Mammary epithelial cell (primary cell): ENCODE results near the gene TAS2R60.

Source experiments
- EZH2 ChIP-seq: IDR thresholded peaks from 2 replicates; pipeline ENCODE4 v1.6.1; 2012; ENCODE audit warnings: low read length, inconsistent platforms, borderline replicate concordance
- TF ChIP-seq, protein P1 (sequence below), 2 donors: IDR thresholded peaks in 1 of 2; conservative IDR thresholded peaks in 1 of 2; 2 replicates each; pipeline ENCODE4 v1.5.1; 2011 to 2012; ENCODE audit warnings: inconsistent platforms in 2 of 2, low read length in 2 of 2, mild to moderate bottlenecking in 2 of 2, control low read depth in 1 of 2, low read depth in 1 of 2; ENCODE audit not compliant: insufficient read depth in 1 of 2; ENCODE audit errors: extremely low read depth in 1 of 2

DNA sequence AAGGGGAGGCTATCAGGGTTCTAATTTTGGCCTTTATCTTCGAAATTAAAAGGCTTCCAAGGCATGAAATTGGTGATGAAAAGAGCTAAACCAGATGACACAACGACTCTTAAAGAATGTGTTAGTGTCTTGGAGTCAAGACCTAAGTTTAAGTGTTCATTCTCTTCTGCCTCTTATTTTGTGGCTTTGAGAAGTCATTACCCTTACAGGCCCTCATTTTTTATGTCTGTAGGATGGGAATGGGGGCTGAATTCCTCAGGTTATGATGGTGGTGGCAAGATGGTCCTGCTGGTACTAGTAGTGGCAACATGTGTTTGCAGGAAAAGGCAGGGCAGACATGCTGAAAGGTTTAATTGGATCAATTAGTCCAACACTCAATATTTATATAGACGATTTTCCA is 15.4 kb downstream of the TAS2R60 start:
- TF ChIP-seq, protein P1, sequence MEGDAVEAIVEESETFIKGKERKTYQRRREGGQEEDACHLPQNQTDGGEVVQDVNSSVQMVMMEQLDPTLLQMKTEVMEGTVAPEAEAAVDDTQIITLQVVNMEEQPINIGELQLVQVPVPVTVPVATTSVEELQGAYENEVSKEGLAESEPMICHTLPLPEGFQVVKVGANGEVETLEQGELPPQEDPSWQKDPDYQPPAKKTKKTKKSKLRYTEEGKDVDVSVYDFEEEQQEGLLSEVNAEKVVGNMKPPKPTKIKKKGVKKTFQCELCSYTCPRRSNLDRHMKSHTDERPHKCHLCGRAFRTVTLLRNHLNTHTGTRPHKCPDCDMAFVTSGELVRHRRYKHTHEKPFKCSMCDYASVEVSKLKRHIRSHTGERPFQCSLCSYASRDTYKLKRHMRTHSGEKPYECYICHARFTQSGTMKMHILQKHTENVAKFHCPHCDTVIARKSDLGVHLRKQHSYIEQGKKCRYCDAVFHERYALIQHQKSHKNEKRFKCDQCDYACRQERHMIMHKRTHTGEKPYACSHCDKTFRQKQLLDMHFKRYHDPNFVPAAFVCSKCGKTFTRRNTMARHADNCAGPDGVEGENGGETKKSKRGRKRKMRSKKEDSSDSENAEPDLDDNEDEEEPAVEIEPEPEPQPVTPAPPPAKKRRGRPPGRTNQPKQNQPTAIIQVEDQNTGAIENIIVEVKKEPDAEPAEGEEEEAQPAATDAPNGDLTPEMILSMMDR (conservative IDR thresholded peaks at IDR 0.05 in 1 of 2, IDR thresholded peaks at IDR 0.05 in 1 of 2; ENCODE audit: extremely low read depth in 1 of 2, insufficient read depth in 1 of 2, low read depth in 1 of 2, low read length in 2 of 2) = no peak
- no peak for TF ChIP-seq EZH2
